ENCODE measurements around the gene PEX1. TPM values are rescaled to one million over a fixed set of nuclear protein-coding genes. Genes with fewer than 3 reads are reported as not detected.

PEX1 gene
- total RNA-seq, 4 donors from 2014 or later = 17.2 to 29.6 (median 23.1) TPM

- no peaks in the 10 kb centered on the region for H3K27me3 ChIP-seq
- no peak for DNase-seq
- intact Hi-C loops (cut with DNase I; ENCODE audit: low total_unique reads) = no loop called here
- no peak overlapping the region for H3K27ac ChIP-seq
- no peaks in the 10 kb centered on the region for H3K9me3 ChIP-seq
- peaks cover 0 to 38% (median 7%) of the 10 kb centered on the region in 4 donors for H3K36me3 ChIP-seq
- WGBS, 2 donors (ENCODE audit: low coverage in 1 of 2) = 88 to 96% methylated on average over 2 of the region's 2 CpGs
- in situ Hi-C loops (cut with MboI; ENCODE audit: low pct_ligation_motif_present in 1 of 4, low pct_unique_long_range_greater_than_20kb in 1 of 4, low sequenced_read_pairs in 3 of 4) = no loop called here
- no peaks in the 10 kb centered on the region for H3K4me1 ChIP-seq
- no peak overlapping the region for H3K4me3 ChIP-seq
- TF ChIP-seq CTCF (IDR thresholded peaks at IDR 0.05) = no peak
- no peak for TF ChIP-seq POLR2AphosphoS5 (IDR thresholded peaks at IDR 0.05)
- no peak for TF ChIP-seq EP300 (IDR thresholded peaks at IDR 0.05; ENCODE audit: low read depth)
- no peak for TF ChIP-seq POLR2A (IDR thresholded peaks at IDR 0.05)
These were observed 22.0 kb downstream of the PEX1 start for GRCh38 chr7:92506363-92506762.

- H3K27me3 ChIP-seq = no peaks in the 10 kb centered on the region
- no peaks in the 10 kb centered on the region for H3K4me1 ChIP-seq
- no peak overlapping the region for H3K27ac ChIP-seq
- H3K36me3 ChIP-seq = peaks cover 0 to 47% (median 9%) of the 10 kb centered on the region in 4 donors
- no peak overlapping the region for H3K4me3 ChIP-seq
- TF ChIP-seq POLR2AphosphoS5 (IDR thresholded peaks at IDR 0.05) (no peak), EP300 (IDR thresholded peaks at IDR 0.05; ENCODE audit: low read depth) (no peak), CTCF (IDR thresholded peaks at IDR 0.05) (no peak)
- H3K9me3 ChIP-seq = no peaks in the 10 kb centered on the region
- intact Hi-C loops (cut with DNase I; ENCODE audit: low total_unique reads) = no loop called here
- in situ Hi-C loops (cut with MboI; ENCODE audit: low pct_ligation_motif_present in 1 of 4, low pct_unique_long_range_greater_than_20kb in 1 of 4, low sequenced_read_pairs in 3 of 4) = no loop called here
- 94 to 100% methylated on average over 2 to 3 of the region's 3 CpGs for WGBS, 2 donors (ENCODE audit: low coverage in 1 of 2)
- DNase-seq = no peak
These were observed 23.8 kb downstream of the PEX1 start for GRCh38 chr7:92504563-92504962.

GRCh38 chr7:92503767-92504166, 24.6 kb downstream of the PEX1 start:
- WGBS, 2 donors (ENCODE audit: low coverage in 1 of 2) = 87 to 90% methylated on average over 2 of the region's 2 CpGs
- Histone ChIP-seq H3K4me1 (no peaks in the 10 kb centered on the region), H3K4me3 (no peak overlapping the region), H3K27ac (no peak overlapping the region), H3K9me3 (no peaks in the 10 kb centered on the region), H3K36me3 (peaks cover 0 to 51% (median 9%) of the 10 kb centered on the region in 4 donors), H3K27me3 (no peaks in the 10 kb centered on the region)
- TF ChIP-seq CTCF (IDR thresholded peaks at IDR 0.05) (no peak), POLR2AphosphoS5 (IDR thresholded peaks at IDR 0.05) (no peak), POLR2A (IDR thresholded peaks at IDR 0.05) (no peak), EP300 (IDR thresholded peaks at IDR 0.05; ENCODE audit: low read depth) (no peak)
- intact Hi-C loops (cut with DNase I; ENCODE audit: low total_unique reads) (no loop called here), in situ Hi-C loops (cut with MboI; ENCODE audit: low pct_ligation_motif_present in 1 of 4, low pct_unique_long_range_greater_than_20kb in 1 of 4, low sequenced_read_pairs in 3 of 4) (no loop called here)
- DNase-seq = no peak

GRCh38 chr7:92498557-92498956, 29.8 kb downstream of the PEX1 start:
- Histone ChIP-seq H3K4me1 (no peaks in the 10 kb centered on the region), H3K27me3 (no peaks in the 10 kb centered on the region), H3K9me3 (no peaks in the 10 kb centered on the region), H3K27ac (no peak overlapping the region), H3K36me3 (peaks cover 0 to 67% (median 7%) of the 10 kb centered on the region in 4 donors), H3K4me3 (no peak overlapping the region)
- WGBS, 2 donors (ENCODE audit: low coverage in 1 of 2) = 82 to 94% methylated on average over 2 of the region's 2 CpGs
- TF ChIP-seq POLR2A (IDR thresholded peaks at IDR 0.05) = no peak
- no peak for TF ChIP-seq CTCF (IDR thresholded peaks at IDR 0.05)
- TF ChIP-seq POLR2AphosphoS5 (IDR thresholded peaks at IDR 0.05) = no peak
- TF ChIP-seq EP300 (IDR thresholded peaks at IDR 0.05; ENCODE audit: low read depth) = no peak
- in situ Hi-C loops (cut with MboI; ENCODE audit: low pct_ligation_motif_present in 1 of 4, low pct_unique_long_range_greater_than_20kb in 1 of 4, low sequenced_read_pairs in 3 of 4) (no loop called here), intact Hi-C loops (cut with DNase I; ENCODE audit: low total_unique reads) (no loop called here)
- no peak for DNase-seq

All from transverse colon (tissue), 4 donors.